K562 (cell line): ENCODE measurements around the gene BCL7C. TPM values are rescaled to one million over a fixed set of nuclear protein-coding genes. Genes with fewer than 3 reads are reported as not detected.

Experiments
- ARHGAP35 ChIP-seq: fragments of 450-650 bp; IDR thresholded peaks from 2 replicates; pipeline ENCODE4 v1.6.1; 2018; ENCODE audit not compliant: partially characterized antibody
- ARID1B ChIP-seq: fragments of 450-650 bp; IDR thresholded peaks from 2 replicates; pipeline ENCODE4 v1.6.1; 2016; ENCODE audit warnings: antibody characterized with exemption, mild to moderate bottlenecking, inconsistent platforms
- CAMTA2 ChIP-seq: fragments of 250-450 bp; sonication (Bioruptor Pico); conservative IDR thresholded peaks from 2 replicates; pipeline ENCODE4 v1.5.1; 2022
- CEBPB ChIP-seq: fragments of 450-650 bp; IDR thresholded peaks from 2 replicates; pipeline ENCODE4 v1.6.1; 2016; ENCODE audit warnings: missing genetic modification characterization, missing compliant biosample characterization
- CREM ChIP-seq: IDR thresholded peaks from 2 replicates; pipeline ENCODE4 v1.6.1; 2014; ENCODE audit warnings: antibody characterized with exemption, low read depth
- FOSL1 ChIP-seq: fragments of 200-800 bp; sonication (Bioruptor generic); conservative IDR thresholded peaks from 2 replicates; pipeline ENCODE4 v1.6.1; 2016; ENCODE audit warnings: missing genetic modification characterization, missing compliant biosample characterization
- GABPB2 ChIP-seq: fragments of 250-450 bp; sonication (Bioruptor Pico); conservative IDR thresholded peaks from 2 replicates; pipeline ENCODE4 v1.5.1; 2021; ENCODE audit warnings: mild to moderate bottlenecking
- HDAC1 ChIP-seq, 2 experiments: fragments of 450-650 bp; IDR thresholded peaks; 2 replicates each; pipeline ENCODE4 v1.6.1; 2016 to 2017; ENCODE audit warnings: inconsistent platforms in 1 of 2, mild to moderate bottlenecking in 1 of 2, moderate library complexity in 1 of 2
- HOXB6 ChIP-seq: fragments of 250-450 bp; sonication (Bioruptor Pico); IDR thresholded peaks from 2 replicates; pipeline ENCODE4 v1.5.1; 2022; ENCODE audit warnings: mild to moderate bottlenecking, borderline replicate concordance
- KLF1 ChIP-seq: fragments of 450-650 bp; IDR thresholded peaks from 2 replicates; pipeline ENCODE4 v1.6.1; 2016; ENCODE audit warnings: missing genetic modification characterization, missing compliant biosample characterization
- MBD2 ChIP-seq: sonication (generic); IDR thresholded peaks from 2 replicates; pipeline ENCODE4 v1.6.1; 2016; ENCODE audit warnings: low read depth, borderline replicate concordance
- NRF1 ChIP-seq, 2 experiments: fragments of 450-650 bp; IDR thresholded peaks in 1 of 2; conservative IDR thresholded peaks in 1 of 2; 2 replicates each; pipeline ENCODE4 v1.6.1; 2014; ENCODE audit warnings: mild to moderate bottlenecking in 2 of 2
- PHF8 ChIP-seq: fragments of 200-600 bp; sonication (generic); IDR thresholded peaks from 2 replicates; pipeline ENCODE4 v1.6.1; 2012; ENCODE audit warnings: mixed run types, mild to moderate bottlenecking, inconsistent platforms, low read length, moderate library complexity, borderline replicate concordance
- RBBP5 ChIP-seq: fragments of 200-600 bp; sonication (generic); IDR thresholded peaks from 2 replicates; pipeline ENCODE4 v1.6.1; 2012; ENCODE audit warnings: borderline replicate concordance, mild to moderate bottlenecking, low read length, control low read depth, inconsistent platforms; ENCODE audit not compliant: insufficient read depth, poor library complexity, severe bottlenecking
- SNIP1 ChIP-seq: fragments of 450-650 bp; IDR thresholded peaks from 2 replicates; pipeline ENCODE4 v1.7.1; 2017; ENCODE audit warnings: low read depth, mild to moderate bottlenecking
- ZNF174 ChIP-seq: fragments of 250-450 bp; sonication (Bioruptor Pico); IDR thresholded peaks from 2 replicates; pipeline ENCODE4 v1.4.0; 2020; ENCODE audit warnings: mild to moderate bottlenecking
- polyA plus RNA-seq, 8 experiments: library from polyadenylated mRNA; depleted of rRNA in 4 of 8; stranded (reverse) in 5 of 8; unstranded in 3 of 8; fragments of >200 nt; fragmentation: Nextera tagmentation in 2 of 8; fragmentation: Illumina TruSeq in 1 of 8; extraction: Ambion mirVana in 2 of 8; extraction: Trizol in 1 of 8; gene quantifications; 2 replicates each; pipeline versions ENCODE4 v1.2.1 to v1.2.3, GENCODE V29; 2011 to 2014; ENCODE audit warnings: inconsistent platforms in 1 of 8, missing spikeins in 1 of 8
- total RNA-seq, 7 experiments: library from RNA; depleted of rRNA in 6 of 7; stranded (reverse); fragments of >200 nt in 6 of 7; fragmentation: Illumina TruSeq in 2 of 7; extraction: Trizol in 2 of 7; gene quantifications; 2 replicates each; pipeline versions ENCODE4 v1.2.1 to v1.2.3, GENCODE V29; 2011 to 2021; ENCODE audit warnings: low replicate concordance in 1 of 7
- TF ChIP-seq, protein P1 (sequence below): sonication (generic); formaldehyde crosslinking; IDR thresholded peaks from 2 replicates; pipeline ENCODE4 v1.9.0; 2022; ENCODE audit warnings: mild to moderate bottlenecking, missing genetic modification reagents
- TF ChIP-seq, protein P2 (sequence below): fragments of 450-650 bp; IDR thresholded peaks from 2 replicates; pipeline ENCODE4 v1.6.1; 2016; ENCODE audit warnings: borderline replicate concordance
- TF ChIP-seq, protein P3 (sequence below), 3 experiments: fragments of 200-800 bp in 1 of 3; sonication (Bioruptor generic) in 1 of 3; sonication (generic) in 1 of 3; formaldehyde crosslinking in 1 of 3; IDR thresholded peaks; 2 replicates each; pipeline versions ENCODE4 v1.6.1 to v1.8.0; 2016 to 2022; ENCODE audit warnings: mild to moderate bottlenecking in 2 of 3, missing compliant biosample characterization in 2 of 3, missing genetic modification characterization in 2 of 3, missing genetic modification reagents in 1 of 3
- TF ChIP-seq, protein P4 (sequence below), 2 experiments: fragments of 450-650 bp; conservative IDR thresholded peaks; 2 replicates each; pipeline ENCODE4 v1.6.1; 2017; ENCODE audit warnings: mild to moderate bottlenecking in 2 of 2, moderate library complexity in 2 of 2

BCL7C gene
- total and polyA plus RNA-seq, 9 of the 15 experiments (the other 6 are each of a cell fraction or from before 2014, with no cell fraction given), result 1.7 to 85.8 (median 19.6) TPM

DNA sequence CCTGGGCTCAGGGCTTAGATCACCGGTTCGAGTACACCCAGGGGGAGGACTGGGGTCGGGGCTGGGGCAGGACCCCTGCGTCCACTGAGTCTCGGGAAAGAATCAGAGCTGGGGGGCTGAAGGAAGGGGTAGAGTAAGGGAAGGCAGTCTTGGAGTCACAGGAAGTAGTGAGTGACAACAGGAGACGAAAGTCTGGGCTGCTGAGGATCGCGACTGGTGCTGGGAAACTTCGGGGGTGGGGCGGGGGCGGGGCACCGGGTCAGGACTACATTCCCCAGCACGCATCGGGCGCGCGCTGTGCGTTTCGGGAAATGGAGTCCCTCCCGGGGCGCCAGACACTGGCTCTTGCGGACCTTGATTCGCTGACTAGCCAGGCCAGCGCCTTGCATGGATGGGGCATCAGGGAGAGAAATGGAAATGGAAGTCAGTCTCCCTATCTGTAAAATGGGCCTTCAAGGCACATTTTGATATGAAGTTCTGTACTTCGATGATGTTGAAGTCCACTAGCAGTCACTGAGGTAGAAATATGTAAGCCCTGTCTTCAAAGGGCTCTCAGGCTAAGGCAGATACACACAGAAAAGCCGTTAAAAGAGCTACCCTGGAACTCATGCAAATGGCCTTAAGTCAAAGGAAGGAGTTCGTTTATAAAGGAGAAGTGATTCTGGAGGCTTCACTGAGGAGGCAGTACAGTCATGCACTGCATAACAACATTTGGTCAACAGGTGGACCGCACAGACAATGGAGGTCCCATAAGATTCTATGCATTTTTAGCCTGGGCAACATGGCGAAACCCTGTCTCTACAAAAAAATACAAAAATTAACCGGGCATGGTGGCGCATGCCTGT lies 3.2 kb upstream of the BCL7C start (continued):
- TF ChIP-seq, protein P1, sequence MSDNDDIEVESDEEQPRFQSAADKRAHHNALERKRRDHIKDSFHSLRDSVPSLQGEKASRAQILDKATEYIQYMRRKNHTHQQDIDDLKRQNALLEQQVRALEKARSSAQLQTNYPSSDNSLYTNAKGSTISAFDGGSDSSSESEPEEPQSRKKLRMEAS (CRISPR knock-in tag), result peak; percentile 15; the same call in 1 of the 2 replicates
- TF ChIP-seq, protein P2, sequence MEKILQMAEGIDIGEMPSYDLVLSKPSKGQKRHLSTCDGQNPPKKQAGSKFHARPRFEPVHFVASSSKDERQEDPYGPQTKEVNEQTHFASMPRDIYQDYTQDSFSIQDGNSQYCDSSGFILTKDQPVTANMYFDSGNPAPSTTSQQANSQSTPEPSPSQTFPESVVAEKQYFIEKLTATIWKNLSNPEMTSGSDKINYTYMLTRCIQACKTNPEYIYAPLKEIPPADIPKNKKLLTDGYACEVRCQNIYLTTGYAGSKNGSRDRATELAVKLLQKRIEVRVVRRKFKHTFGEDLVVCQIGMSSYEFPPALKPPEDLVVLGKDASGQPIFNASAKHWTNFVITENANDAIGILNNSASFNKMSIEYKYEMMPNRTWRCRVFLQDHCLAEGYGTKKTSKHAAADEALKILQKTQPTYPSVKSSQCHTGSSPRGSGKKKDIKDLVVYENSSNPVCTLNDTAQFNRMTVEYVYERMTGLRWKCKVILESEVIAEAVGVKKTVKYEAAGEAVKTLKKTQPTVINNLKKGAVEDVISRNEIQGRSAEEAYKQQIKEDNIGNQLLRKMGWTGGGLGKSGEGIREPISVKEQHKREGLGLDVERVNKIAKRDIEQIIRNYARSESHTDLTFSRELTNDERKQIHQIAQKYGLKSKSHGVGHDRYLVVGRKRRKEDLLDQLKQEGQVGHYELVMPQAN, result no peak
- TF ChIP-seq CAMTA2 (CRISPR knock-in tag), result no peak
- TF ChIP-seq NRF1 (conservative IDR thresholded peaks at IDR 0.05 in 1 of 2, IDR thresholded peaks at IDR 0.05 in 1 of 2), result peak; percentile 31 to 36; a peak in 3 of 4 replicates
- TF ChIP-seq CEBPB (tag), result no peak
- TF ChIP-seq SNIP1, result no peak
- peak; percentile 90 for TF ChIP-seq MBD2
- TF ChIP-seq FOSL1, result no peak
- TF ChIP-seq ARHGAP35, result no peak
- TF ChIP-seq CREM, result peak; percentile 89
- TF ChIP-seq ZNF174 (CRISPR knock-in tag), result no peak
- no peak for TF ChIP-seq GABPB2 (CRISPR knock-in tag)
- TF ChIP-seq PHF8, result peak; percentile 48; the same call in 1 of the 2 replicates
- no peak for TF ChIP-seq HOXB6
- TF ChIP-seq HDAC1 (IDR thresholded peaks at IDR 0.05), result peak in 1 of 2 experiments; percentile 13; a peak in 2 of 4 replicates
- TF ChIP-seq, protein P3, sequence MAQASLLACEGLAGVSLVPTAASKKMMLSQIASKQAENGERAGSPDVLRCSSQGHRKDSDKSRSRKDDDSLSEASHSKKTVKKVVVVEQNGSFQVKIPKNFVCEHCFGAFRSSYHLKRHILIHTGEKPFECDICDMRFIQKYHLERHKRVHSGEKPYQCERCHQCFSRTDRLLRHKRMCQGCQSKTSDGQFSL (CRISPR knock-in tag; IDR thresholded peaks at IDR 0.05), result no peak
- TF ChIP-seq, protein P3 (tag; IDR thresholded peaks at IDR 0.05), result no peak
- TF ChIP-seq KLF1 (tag), result no peak
- no peak for TF ChIP-seq RBBP5
- TF ChIP-seq, protein P4, sequence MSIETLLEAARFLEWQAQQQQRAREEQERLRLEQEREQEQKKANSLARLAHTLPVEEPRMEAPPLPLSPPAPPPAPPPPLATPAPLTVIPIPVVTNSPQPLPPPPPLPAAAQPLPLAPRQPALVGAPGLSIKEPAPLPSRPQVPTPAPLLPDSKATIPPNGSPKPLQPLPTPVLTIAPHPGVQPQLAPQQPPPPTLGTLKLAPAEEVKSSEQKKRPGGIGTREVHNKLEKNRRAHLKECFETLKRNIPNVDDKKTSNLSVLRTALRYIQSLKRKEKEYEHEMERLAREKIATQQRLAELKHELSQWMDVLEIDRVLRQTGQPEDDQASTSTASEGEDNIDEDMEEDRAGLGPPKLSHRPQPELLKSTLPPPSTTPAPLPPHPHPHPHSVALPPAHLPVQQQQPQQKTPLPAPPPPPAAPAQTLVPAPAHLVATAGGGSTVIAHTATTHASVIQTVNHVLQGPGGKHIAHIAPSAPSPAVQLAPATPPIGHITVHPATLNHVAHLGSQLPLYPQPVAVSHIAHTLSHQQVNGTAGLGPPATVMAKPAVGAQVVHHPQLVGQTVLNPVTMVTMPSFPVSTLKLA (conservative IDR thresholded peaks at IDR 0.05), result peak in 1 of 2 experiments; percentile 54; a peak in 2 of 4 replicates
- TF ChIP-seq ARID1B, result no peak; the same call in 1 of the 2 replicates
